Stimulated activated CD8-positive, alpha-beta memory T cell treated with anti-CD3 and anti-CD28 coated beads, Interleukin-4, amount 100 ng/mL, for 48 hours (primary cell): ENCODE measurements around the gene IL32.

ENCODE experiments used
- DNase-seq: peaks from one replicate; pipeline ENCODE4 v3.0.0-alpha.2; 2020

Gene IL32

GRCh38 chr16:3065069-3065741 is at the start of gene IL32:
IL32 (plus strand) TSS chr16:3065640; CDS start chr16:3065812, 172 bp downstream.
- peak; percentile 85 for DNase-seq

GRCh38 chr16:3015865-3016521 is 49.4 kb upstream of the IL32 start:
- DNase-seq, result no peak

DNA sequence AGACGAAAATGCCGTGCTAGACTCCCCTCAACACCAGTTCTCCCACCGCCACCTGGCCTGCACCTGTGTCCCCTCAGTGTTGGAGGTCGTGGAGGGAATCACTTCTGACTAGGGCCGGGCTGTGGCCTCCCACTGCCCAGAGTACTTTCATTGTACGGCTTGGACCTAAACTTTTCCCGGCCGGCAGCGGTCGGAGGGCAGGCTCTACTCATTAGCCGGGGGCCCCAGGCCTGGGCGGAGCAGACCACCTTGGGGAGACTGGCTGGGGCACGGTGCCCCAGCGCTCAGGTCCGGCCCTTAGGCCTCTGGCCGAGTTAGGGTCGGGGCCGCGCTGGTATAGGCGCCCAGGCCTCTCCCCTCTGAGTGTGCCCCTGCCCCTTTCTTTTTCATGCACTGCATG is 48.1 kb upstream of the IL32 start:
- DNase-seq, result no peak

- peak; percentile 75 for DNase-seq
Observed at GRCh38 chr16:3017794-3018506, 47.5 kb upstream of the IL32 start, which contains the start of gene CLDN6. CLDN6 (minus strand) TSS chr16:3018183; CDS start chr16:3016021, 2,162 bp downstream.

DNA sequence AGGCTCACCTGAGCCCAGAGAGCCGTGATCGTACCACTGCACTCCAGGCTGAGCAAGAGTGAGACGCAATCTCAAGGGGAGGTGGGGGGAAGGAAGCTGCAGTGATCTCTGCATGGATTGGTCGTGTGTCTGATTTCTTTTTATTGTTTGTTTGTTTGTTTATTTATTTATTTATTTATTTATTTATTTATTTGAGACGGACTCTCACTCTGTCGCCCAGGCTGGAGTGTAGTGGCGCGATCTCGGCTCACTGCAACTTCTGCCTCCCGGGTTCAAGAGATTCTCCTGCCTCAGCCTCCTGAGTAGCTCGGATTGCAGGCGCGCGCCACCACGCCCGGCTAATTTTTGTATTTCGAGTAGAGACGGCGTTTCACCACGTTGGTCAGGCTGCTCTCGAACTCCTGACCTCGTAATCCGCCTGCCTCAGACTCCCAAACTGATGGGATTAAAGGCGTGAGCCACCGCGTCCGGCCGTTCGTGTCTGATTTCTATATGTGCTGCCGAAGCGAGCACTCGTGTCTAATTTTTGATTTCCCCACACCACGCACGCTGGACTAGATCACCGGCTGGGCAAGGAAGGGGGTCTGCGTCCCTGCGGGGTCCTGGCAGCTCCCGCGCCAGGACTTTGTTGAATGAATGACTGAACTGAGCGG is 45.7 kb upstream of the IL32 start:
- DNase-seq, result no peak

DNA sequence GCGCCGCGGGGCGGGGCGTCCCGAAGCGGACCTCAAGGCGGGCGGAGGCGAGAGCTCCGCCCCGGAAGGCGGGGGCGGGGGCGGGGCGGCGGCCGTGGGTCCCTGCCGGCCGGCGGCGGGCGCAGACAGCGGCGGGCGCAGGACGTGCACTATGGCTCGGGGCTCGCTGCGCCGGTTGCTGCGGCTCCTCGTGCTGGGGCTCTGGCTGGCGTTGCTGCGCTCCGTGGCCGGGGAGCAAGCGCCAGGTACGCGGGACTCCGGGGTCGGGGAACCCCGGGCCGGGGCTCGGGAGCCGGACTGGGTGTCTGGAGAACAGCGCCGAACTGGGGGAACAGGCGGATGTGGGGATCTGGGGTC is 45.2 kb upstream of the IL32 start, which contains the start of gene TNFRSF12A:
Gene TNFRSF12A (plus strand): TSS at position 122 of the 357 bp plus-strand sequence. CDS start 30 bp downstream, at position 152.
- peak; percentile 80 for DNase-seq

DNA sequence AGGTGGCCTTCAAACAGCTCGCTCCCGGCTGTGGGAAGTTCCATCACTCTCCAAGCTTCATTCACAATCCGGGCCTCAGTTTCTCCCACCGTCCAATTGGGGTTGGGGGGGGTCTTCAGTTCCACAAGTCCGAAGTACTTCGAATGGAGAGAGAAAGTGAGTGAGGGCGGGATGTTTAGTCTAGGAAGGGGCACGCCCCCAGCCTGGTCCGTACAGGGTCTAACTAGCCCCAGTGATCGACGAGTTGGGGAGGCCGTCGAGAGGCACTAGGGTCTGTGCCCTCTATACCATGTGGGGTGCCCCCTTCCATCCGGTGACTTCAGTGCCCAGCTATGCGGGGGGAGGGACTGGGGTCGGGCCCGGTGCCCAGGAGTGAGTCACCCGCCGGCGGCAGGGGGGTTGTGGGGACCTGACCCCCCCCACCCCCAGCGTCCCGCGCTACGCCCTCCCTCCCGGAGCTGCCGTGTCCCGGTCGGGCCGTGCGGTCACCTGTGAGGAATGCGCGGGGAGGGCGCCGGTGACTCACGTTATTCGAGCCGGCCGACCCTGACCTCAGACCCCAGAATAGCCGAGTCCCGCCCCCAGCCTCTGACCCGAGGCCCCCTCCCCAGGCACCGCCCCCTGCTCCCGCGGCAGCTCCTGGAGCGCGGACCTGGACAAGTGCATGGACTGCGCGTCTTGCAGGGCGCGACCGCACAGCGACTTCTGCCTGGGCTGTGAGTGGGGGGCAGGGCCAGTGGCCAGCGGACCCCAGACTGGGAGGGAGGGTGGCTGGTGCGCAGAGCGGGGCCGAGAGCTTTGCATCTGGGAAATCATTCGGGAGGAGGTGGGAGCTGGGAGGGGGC is 44.6 kb upstream of the IL32 start:
- peak; percentile 66 for DNase-seq

- DNase-seq, result peak; percentile 92
Observed at GRCh38 chr16:3021449-3022207, 43.8 kb upstream of the IL32 start.

DNA sequence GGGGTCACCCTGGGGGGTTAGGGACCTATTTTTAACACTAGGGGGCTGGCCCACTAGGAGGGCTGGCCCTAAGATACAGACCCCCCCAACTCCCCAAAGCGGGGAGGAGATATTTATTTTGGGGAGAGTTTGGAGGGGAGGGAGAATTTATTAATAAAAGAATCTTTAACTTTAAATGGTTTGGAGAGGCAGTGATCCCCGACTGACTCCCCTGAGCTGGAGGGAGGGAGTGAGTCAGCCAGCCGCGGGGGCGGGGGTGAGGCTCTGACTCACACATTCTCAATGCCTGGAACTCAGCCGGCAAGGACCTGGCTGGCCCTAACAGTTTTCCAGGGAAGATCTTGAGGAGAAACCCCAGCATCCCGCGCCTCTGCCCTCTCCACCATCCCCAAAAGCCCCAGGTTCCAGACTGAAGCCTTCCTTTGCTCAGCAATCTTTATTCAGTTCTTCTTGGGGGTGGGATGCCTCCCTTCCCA is 43.2 kb upstream of the IL32 start:
- peak; percentile 94 for DNase-seq

DNA sequence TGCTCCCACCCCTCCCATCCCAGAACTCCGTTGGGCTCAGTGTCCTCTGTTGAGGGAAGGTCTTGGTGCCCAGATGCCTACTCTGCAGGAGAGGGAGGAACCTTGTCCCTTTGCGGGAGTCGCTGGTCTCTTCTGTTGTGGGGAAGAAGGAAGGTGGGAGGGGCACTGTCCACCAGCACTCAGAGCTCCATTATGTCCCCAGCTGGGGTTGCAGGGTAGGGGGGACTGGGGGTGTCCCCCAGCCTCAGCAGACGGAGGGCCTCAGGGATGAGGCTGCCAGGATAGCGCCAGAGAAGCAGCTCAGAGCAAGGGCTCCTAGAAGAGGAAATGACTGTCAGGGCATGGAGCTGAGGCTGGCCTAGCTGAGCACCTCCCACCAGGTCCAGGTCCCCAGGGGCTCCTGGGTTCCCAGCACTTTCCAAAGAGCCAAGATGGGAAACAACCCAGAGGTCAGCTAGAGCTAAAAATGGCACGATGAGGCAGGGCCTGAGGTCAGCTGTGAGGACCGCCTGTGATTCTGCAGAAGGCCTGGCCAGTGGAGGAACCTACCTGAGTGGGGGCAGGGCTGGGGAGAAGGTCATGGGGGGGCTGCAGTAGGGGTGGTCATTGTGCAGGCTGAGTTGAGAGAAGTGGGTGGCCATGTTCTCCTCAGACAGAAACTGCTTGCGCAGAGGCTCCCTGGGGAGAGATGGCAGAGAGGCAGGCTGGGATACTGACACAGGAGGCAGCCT is 42.6 kb upstream of the IL32 start:
- peak; percentile 60 for DNase-seq

- no peak for DNase-seq
Observed at GRCh38 chr16:3023415-3023668, 42.1 kb upstream of the IL32 start.

GRCh38 chr16:3023669-3024478 is 41.6 kb upstream of the IL32 start, which contains the start of the genes HCFC1R1 and THOC6:
HCFC1R1 (minus strand) TSS chr16:3023942; CDS start chr16:3023941, 1 bp downstream.
THOC6 (plus strand) TSS chr16:3024035; CDS start chr16:3024327, 292 bp downstream.
- peak; percentile 97 for DNase-seq

GRCh38 chr16:3025032-3026002 is 40.1 kb upstream of the IL32 start:
- DNase-seq, result no peak

GRCh38 chr16:3026003-3026378 is 39.4 kb upstream of the IL32 start:
- no peak for DNase-seq

DNA sequence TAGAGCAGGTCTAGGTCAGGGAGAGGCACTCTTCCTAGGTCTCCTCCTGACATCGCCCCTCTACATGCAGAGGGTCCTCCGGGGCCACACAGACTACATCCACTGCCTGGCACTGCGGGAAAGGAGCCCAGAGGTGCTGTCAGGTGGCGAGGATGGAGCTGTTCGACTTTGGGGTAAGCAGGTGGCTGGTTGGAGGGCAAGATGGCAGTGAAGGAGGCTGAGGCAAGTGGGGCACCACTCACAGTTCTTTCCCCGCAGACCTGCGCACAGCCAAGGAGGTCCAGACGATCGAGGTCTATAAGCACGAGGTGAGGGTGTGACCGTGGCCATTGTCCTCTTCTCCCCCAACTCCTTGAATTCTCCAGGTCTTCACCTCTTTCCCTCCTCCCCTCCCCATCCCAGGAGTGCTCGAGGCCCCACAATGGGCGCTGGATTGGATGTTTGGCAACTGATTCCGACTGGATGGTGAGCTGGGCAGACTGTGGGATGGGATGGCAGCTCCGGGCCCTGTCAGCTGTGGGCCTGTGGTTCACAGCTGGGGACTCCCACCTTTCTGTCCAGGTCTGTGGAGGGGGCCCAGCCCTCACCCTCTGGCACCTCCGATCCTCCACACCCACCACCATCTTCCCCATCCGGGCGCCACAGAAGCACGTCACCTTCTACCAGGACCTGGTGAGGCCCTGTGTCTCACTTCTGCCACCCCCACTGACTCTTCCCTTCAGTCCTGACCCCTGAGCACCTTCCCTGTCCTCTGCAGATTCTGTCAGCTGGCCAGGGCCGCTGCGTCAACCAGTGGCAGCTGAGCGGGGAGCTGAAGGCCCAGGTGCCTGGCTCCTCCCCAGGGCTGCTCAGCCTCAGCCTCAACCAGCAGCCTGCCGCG is 38.6 kb upstream of the IL32 start:
- no peak for DNase-seq

DNA sequence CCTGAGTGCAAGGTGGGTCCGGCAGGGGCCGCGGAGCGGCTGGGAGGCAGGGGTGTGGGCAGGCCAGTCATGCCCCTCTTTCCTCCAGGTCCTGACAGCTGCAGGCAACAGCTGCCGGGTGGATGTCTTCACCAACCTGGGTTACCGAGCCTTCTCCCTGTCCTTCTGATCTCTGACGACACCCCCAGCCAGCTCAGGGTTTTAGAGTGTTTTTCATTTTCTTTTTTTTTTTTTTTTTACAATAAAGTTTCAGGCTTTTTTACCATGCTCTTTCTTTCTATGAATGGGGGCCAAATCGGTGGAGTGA is 38.0 kb upstream of the IL32 start:
- DNase-seq, result no peak

GRCh38 chr16:3027983-3028715 is 37.3 kb upstream of the IL32 start:
- DNase-seq, result peak; percentile 94
